Upper lobe of left lung (tissue), 6 donors: Measurements from ENCODE around the gene GNG3. TPM values are rescaled to one million over a fixed set of nuclear protein-coding genes. Genes with fewer than 3 reads are reported as not detected.

Source experiments
- ATAC-seq, 2 donors: fragments of 200-7000 bp; cut with Tn5 transposase; one replicate each; pipeline ENCODE4 v1.9.1; 2022; ENCODE audit warnings: mild to moderate bottlenecking in 2 of 2, moderate library complexity in 2 of 2; ENCODE audit not compliant: low FRiP score in 2 of 2
- DNase-seq, 2 donors: peaks; one replicate each; pipeline ENCODE4 v3.0.0-alpha.2; 2019 to 2020
- H3K27ac ChIP-seq, 4 donors: fragments of 200-600 bp; sonication (generic); one replicate each; pipeline ENCODE4 v1.5.1; 2016 to 2019
- H3K27me3 ChIP-seq, 4 donors: fragments of 200-600 bp; sonication (generic); one replicate each; pipeline ENCODE4 v1.5.1; 2017 to 2019
- H3K36me3 ChIP-seq, 4 donors: fragments of 200-600 bp; sonication (generic); one replicate each; pipeline ENCODE4 v1.5.1; 2016 to 2019
- H3K4me1 ChIP-seq, 4 donors: fragments of 200-600 bp; sonication (generic); one replicate each; pipeline ENCODE4 v1.5.1; 2018 to 2019
- H3K4me3 ChIP-seq, 4 donors: fragments of 200-600 bp; sonication (generic); one replicate each; pipeline ENCODE4 v1.5.1; 2017 to 2019; ENCODE audit warnings: mild to moderate bottlenecking in 2 of 4, moderate library complexity in 1 of 4
- H3K9me3 ChIP-seq, 4 donors: fragments of 200-600 bp; sonication (generic); one replicate each; pipeline ENCODE4 v1.5.1; 2018 to 2019
- CTCF ChIP-seq, 6 experiments: fragments of 450-650 bp in 4 of 6; fragments of 200-600 bp in 2 of 6; sonication (generic) in 2 of 6; IDR thresholded peaks; one replicate each; pipeline ENCODE4 v1.5.1; 2016 to 2019; ENCODE audit warnings: antibody characterized with exemption in 6 of 6
- EP300 ChIP-seq, 4 donors: sonication (generic); formaldehyde crosslinking; IDR thresholded peaks; one replicate each; pipeline ENCODE4 v1.5.1; 2017; ENCODE audit warnings: antibody characterized with exemption in 4 of 4, control low read depth in 2 of 4
- POLR2A ChIP-seq, 4 donors: fragments of 450-650 bp; IDR thresholded peaks; one replicate each; pipeline ENCODE4 v1.5.1; 2016 to 2017; ENCODE audit warnings: antibody characterized with exemption in 4 of 4, mild to moderate bottlenecking in 2 of 4
- POLR2AphosphoS5 ChIP-seq, 2 donors: sonication (generic); formaldehyde crosslinking; IDR thresholded peaks; one replicate each; pipeline ENCODE4 v1.5.1; 2017; ENCODE audit warnings: antibody characterized with exemption in 2 of 2
- WGBS, 2 donors: methylation state at CpG; one replicate each; pipeline ENCODE4 v1.1.5; 2017 to 2018; 5-methylcytosine and 5-hydroxymethylcytosine counted together
- total RNA-seq, 6 donors: library from RNA; depleted of rRNA in 4 of 6; stranded (reverse); fragments of >200 nt in 4 of 6; gene quantifications; one replicate each; pipeline versions ENCODE4 v1.1.0 to v1.2.1, GENCODE V29; 2016 to 2021
- donor health status: DM: no; HTN: no; CAD: no; lungs with moderate emphysema.
- donor health status: DM: no; HTN: yes; CAD: no; lungs with severe emphysema.

The GNG3 gene
- total RNA-seq, 6 donors from 2014 or later = not detected

DNA sequence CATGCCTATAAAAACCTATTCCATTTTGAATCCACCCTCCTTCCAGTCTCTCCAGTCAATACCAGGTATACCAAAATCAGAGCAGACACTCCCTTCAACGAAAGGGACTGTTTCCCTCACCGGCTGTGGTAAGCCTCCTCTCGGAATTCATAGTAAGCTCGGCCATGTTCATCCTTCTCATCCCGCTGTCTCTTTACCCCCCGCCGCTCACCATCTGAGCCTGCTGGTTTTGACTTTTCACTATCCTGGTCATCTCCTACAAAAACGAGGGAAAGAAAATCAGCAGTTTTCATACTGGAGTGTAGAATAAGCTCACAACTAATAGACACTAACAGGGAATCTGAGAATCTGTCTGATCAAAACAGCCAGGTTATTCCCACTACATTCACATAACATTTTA lies 16.7 kb downstream of the GNG3 start:
- peak overlapping the region in 2 of 4 donors; percentile 15 to 95 for H3K27ac ChIP-seq
- no peaks in the 10 kb centered on the region for H3K9me3 ChIP-seq
- peak overlapping the region in 1 of 4 donors; percentile 98 for H3K4me3 ChIP-seq
- 59 to 67% methylated on average over 8 of the region's 8 CpGs for WGBS, 2 donors
- H3K4me1 ChIP-seq = peaks cover 26 to 36% (median 28%) of the 10 kb centered on the region in 4 donors
- H3K36me3 ChIP-seq = peaks cover 44 to 57% (median 44%) of the 10 kb centered on the region in 4 donors
- no peaks in the 10 kb centered on the region for H3K27me3 ChIP-seq
- DNase-seq = no peak
- ATAC-seq = no peak
- TF ChIP-seq POLR2A (IDR thresholded peaks at IDR 0.05) (no peak), EP300 (IDR thresholded peaks at IDR 0.05) (no peak), CTCF (IDR thresholded peaks at IDR 0.05) (no peak), POLR2AphosphoS5 (IDR thresholded peaks at IDR 0.05) (no peak)

GRCh38 chr11:62725646-62726045 lies 18.2 kb downstream of the GNG3 start:
- H3K27ac ChIP-seq = peak overlapping the region; percentile 86 to 95 (median 93)
- no peak for ATAC-seq

GRCh38 chr11:62726156-62726914 lies 18.9 kb downstream of the GNG3 start:
- no peak for ATAC-seq
- Histone ChIP-seq H3K36me3 (peaks cover 22 to 43% (median 27%) of the 10 kb centered on the region in 4 donors), H3K27me3 (no peaks in the 10 kb centered on the region), H3K9me3 (no peaks in the 10 kb centered on the region), H3K4me1 (peaks cover 41 to 58% (median 46%) of the 10 kb centered on the region in 4 donors), H3K27ac (peak overlapping the region; percentile 86 to 95 (median 93)), H3K4me3 (peak overlapping the region; percentile 84 to 100 (median 98))
- TF ChIP-seq POLR2AphosphoS5 (IDR thresholded peaks at IDR 0.05) (no peak), CTCF (IDR thresholded peaks at IDR 0.05) (peak in 1 of 6 experiments; percentile 3), POLR2A (IDR thresholded peaks at IDR 0.05) (no peak)
- no peak for DNase-seq
- WGBS, 2 donors = 0 to 1% methylated on average over 30 to 46 of the region's 51 CpGs

More at GRCh38 chr11:62725646-62726045, 18.2 kb downstream of the GNG3 start:
- DNase-seq = no peak
- 1% methylated on average over 7 of the region's 7 CpGs for WGBS, 2 donors
- peaks cover 29 to 43% (median 32%) of the 10 kb centered on the region in 4 donors for H3K36me3 ChIP-seq
- no peaks in the 10 kb centered on the region for H3K27me3 ChIP-seq
- H3K9me3 ChIP-seq = no peaks in the 10 kb centered on the region
- no peak for TF ChIP-seq POLR2A (IDR thresholded peaks at IDR 0.05)
- TF ChIP-seq EP300 (IDR thresholded peaks at IDR 0.05) = no peak
- TF ChIP-seq CTCF (IDR thresholded peaks at IDR 0.05) = no peak
- no peak for TF ChIP-seq POLR2AphosphoS5 (IDR thresholded peaks at IDR 0.05)
- peak overlapping the region; percentile 84 to 100 (median 98) for H3K4me3 ChIP-seq
- peaks cover 39 to 51% (median 42%) of the 10 kb centered on the region in 4 donors for H3K4me1 ChIP-seq

GRCh38 chr11:62726915-62727164 lies 19.4 kb downstream of the GNG3 start:
- Histone ChIP-seq H3K27ac (peak overlapping the region; percentile 86 to 95 (median 93)), H3K4me1 (peaks cover 40 to 61% (median 47%) of the 10 kb centered on the region in 4 donors), H3K4me3 (peak overlapping the region; percentile 84 to 100 (median 98)), H3K9me3 (no peaks in the 10 kb centered on the region), H3K27me3 (no peaks in the 10 kb centered on the region), H3K36me3 (peaks cover 17 to 43% (median 24%) of the 10 kb centered on the region in 4 donors)
- DNase-seq (no peak), ATAC-seq (peak in 1 of 2 donors; percentile 26)
- TF ChIP-seq CTCF (IDR thresholded peaks at IDR 0.05) (peak in 1 of 6 experiments; percentile 5), POLR2AphosphoS5 (IDR thresholded peaks at IDR 0.05) (no peak), EP300 (IDR thresholded peaks at IDR 0.05) (no peak)
- WGBS, 2 donors = 0% methylated on average over 7 to 11 of the region's 37 CpGs
